NB4 (cell line): ENCODE data around the gene EMILIN1.
"Not testable (repeated sequence)": the region's sequence is repeated elsewhere in the genome, so short reads cannot be mapped to it uniquely, and the experiment has no call there.

Experiments used
- DNase-seq: peaks from one replicate; pipeline ENCODE4 v3.0.0; 2010; ENCODE audit warnings: low read depth
- H3K4me3 ChIP-seq: one replicate; pipeline ENCODE4 v1.5.1; 2011; ENCODE audit warnings: mild to moderate bottlenecking, low read depth, low read length, moderate library complexity
- CTCF ChIP-seq: IDR thresholded peaks from one replicate; pipeline ENCODE4 v1.5.1; 2012; ENCODE audit warnings: low read depth, low read length
- MAX ChIP-seq: IDR thresholded peaks from 2 replicates; pipeline ENCODE4 v1.6.1; 2011; ENCODE audit warnings: low read depth, low read length
- MYC ChIP-seq: IDR thresholded peaks from 2 replicates; pipeline ENCODE4 v1.6.1; 2011; ENCODE audit warnings: low read depth, low read length
- POLR2A ChIP-seq: IDR thresholded peaks from 2 replicates; pipeline ENCODE4 v1.6.1; 2011; ENCODE audit warnings: mild to moderate bottlenecking; ENCODE audit not compliant: insufficient read length; ENCODE audit errors: extremely low read depth

Gene EMILIN1

GRCh38 chr2:27074738-27075565, 3.5 kb upstream of the EMILIN1 start:
- no peak for TF ChIP-seq MYC
- no peak for TF ChIP-seq MAX
- no peak for TF ChIP-seq POLR2A
- TF ChIP-seq CTCF, result no peak
- no peak overlapping the region for H3K4me3 ChIP-seq
- peak; percentile 84 for DNase-seq

- not testable (repeated sequence) for DNase-seq, H3K4me3 ChIP-seq
Measured at GRCh38 chr2:27075566-27075871, 2.9 kb upstream of the EMILIN1 start.

- H3K4me3 ChIP-seq, result no peak overlapping the region
- no peak for TF ChIP-seq MAX
- DNase-seq, result no peak
Measured at GRCh38 chr2:27076323-27076722, 2.1 kb upstream of the EMILIN1 start.

- DNase-seq, result no peak
- H3K4me3 ChIP-seq, result no peak overlapping the region
- no peak for TF ChIP-seq MAX
- TF ChIP-seq MYC, result no peak
- no peak for TF ChIP-seq CTCF
Measured at GRCh38 chr2:27077231-27077630, 1.2 kb upstream of the EMILIN1 start.

GRCh38 chr2:27079233-27080139, 1.1 kb downstream of the EMILIN1 start:
- H3K4me3 ChIP-seq, result no peak overlapping the region

GRCh38 chr2:27080140-27080469, 1.7 kb downstream of the EMILIN1 start:
- no peak for DNase-seq
- no peak overlapping the region for H3K4me3 ChIP-seq
- TF ChIP-seq POLR2A, result no peak
- TF ChIP-seq MYC, result no peak
- no peak for TF ChIP-seq CTCF
- no peak for TF ChIP-seq MAX

More at GRCh38 chr2:27079233-27080139, 1.1 kb downstream of the EMILIN1 start:
- no peak for DNase-seq
- TF ChIP-seq POLR2A (no peak), CTCF (no peak), MAX (no peak), MYC (no peak)
